ENCODE results near the gene FMNL1. TPM values are rescaled to one million over a fixed set of nuclear protein-coding genes. Genes with fewer than 3 reads are reported as not detected.
A peak's percentile ranks its signal among the peaks of the same experiment; 100 is the strongest.
"Not testable (repeated sequence)": the region's sequence is repeated elsewhere in the genome, so short reads cannot be mapped to it uniquely, and the experiment has no call there.

FMNL1 gene
- total RNA-seq, 3 donors from 2014 or later = 141 to 190 (median 158) TPM

- not testable (repeated sequence) for H3K4me3 Mint-ChIP-seq; H3K9me3 Mint-ChIP-seq; ATAC-seq; DNase-seq; H3K27me3 Mint-ChIP-seq (ENCODE audit: low read depth); H3K36me3 Mint-ChIP-seq (ENCODE audit: insufficient read depth)
- peaks cover 76% of the 10 kb centered on the region for H3K4me1 Mint-ChIP-seq (ENCODE audit: low read depth)
Measured at GRCh38 chr17:45253237-45253636, 31.6 kb downstream of the FMNL1 start.

- no peak for DNase-seq
- Mint-ChIP-seq H3K9me3 (no peaks in the 10 kb centered on the region), H3K36me3 (ENCODE audit: insufficient read depth) (peaks cover 10% of the 10 kb centered on the region), H3K27me3 (ENCODE audit: low read depth) (no peaks in the 10 kb centered on the region), H3K4me1 (ENCODE audit: low read depth) (peaks cover 70% of the 10 kb centered on the region), H3K4me3 (no peak overlapping the region)
- ATAC-seq = no peak
Measured at GRCh38 chr17:45253879-45254278, 32.2 kb downstream of the FMNL1 start.

GRCh38 chr17:45255358-45255757 lies 33.7 kb downstream of the FMNL1 start:
- Mint-ChIP-seq H3K4me1 (ENCODE audit: low read depth) (peaks cover 63% of the 10 kb centered on the region), H3K4me3 (no peak overlapping the region), H3K9me3 (no peaks in the 10 kb centered on the region), H3K36me3 (ENCODE audit: insufficient read depth) (peaks cover 7% of the 10 kb centered on the region), H3K27me3 (ENCODE audit: low read depth) (no peaks in the 10 kb centered on the region)
- no peak for ATAC-seq
- DNase-seq = no peak

GRCh38 chr17:45256114-45256966 lies 34.7 kb downstream of the FMNL1 start:
- Mint-ChIP-seq H3K27me3 (ENCODE audit: low read depth) (no peaks in the 10 kb centered on the region), H3K36me3 (ENCODE audit: insufficient read depth) (peaks cover 5% of the 10 kb centered on the region), H3K4me3 (no peak overlapping the region), H3K4me1 (ENCODE audit: low read depth) (peaks cover 63% of the 10 kb centered on the region), H3K9me3 (no peaks in the 10 kb centered on the region)
- DNase-seq = no peak
- peak; percentile 25 to 34 for ATAC-seq

- H3K36me3 Mint-ChIP-seq (ENCODE audit: insufficient read depth) = no peaks in the 10 kb centered on the region
- ATAC-seq (no peak), DNase-seq (no peak)
- peaks cover 63% of the 10 kb centered on the region for H3K4me1 Mint-ChIP-seq (ENCODE audit: low read depth)
- H3K4me3 Mint-ChIP-seq = no peak overlapping the region
- no peaks in the 10 kb centered on the region for H3K9me3 Mint-ChIP-seq
- H3K27me3 Mint-ChIP-seq (ENCODE audit: low read depth) = no peaks in the 10 kb centered on the region
Measured at GRCh38 chr17:45257115-45257514, 35.4 kb downstream of the FMNL1 start.

- H3K4me1 Mint-ChIP-seq (ENCODE audit: low read depth) = peaks cover 58% of the 10 kb centered on the region
- H3K9me3 Mint-ChIP-seq = no peaks in the 10 kb centered on the region
- DNase-seq (no peak), ATAC-seq (no peak)
- no peak overlapping the region for H3K4me3 Mint-ChIP-seq
- H3K27me3 Mint-ChIP-seq (ENCODE audit: low read depth) = no peaks in the 10 kb centered on the region
- no peaks in the 10 kb centered on the region for H3K36me3 Mint-ChIP-seq (ENCODE audit: insufficient read depth)
Measured at GRCh38 chr17:45258981-45259380, 37.3 kb downstream of the FMNL1 start.

GRCh38 chr17:45260204-45260783 lies 38.6 kb downstream of the FMNL1 start:
- DNase-seq = no peak
- H3K4me3 Mint-ChIP-seq = no peak overlapping the region
- peaks cover 50% of the 10 kb centered on the region for H3K4me1 Mint-ChIP-seq (ENCODE audit: low read depth)
- ATAC-seq = no peak
- no peaks in the 10 kb centered on the region for H3K36me3 Mint-ChIP-seq (ENCODE audit: insufficient read depth)
- no peaks in the 10 kb centered on the region for H3K9me3 Mint-ChIP-seq
- no peaks in the 10 kb centered on the region for H3K27me3 Mint-ChIP-seq (ENCODE audit: low read depth)

- H3K36me3 Mint-ChIP-seq (ENCODE audit: insufficient read depth) = peaks cover 4% of the 10 kb centered on the region
- ATAC-seq = peak; percentile 76 to 78
- H3K27me3 Mint-ChIP-seq (ENCODE audit: low read depth) = no peaks in the 10 kb centered on the region
- peak within 1 kb of the TSS; percentile 80 for H3K4me3 Mint-ChIP-seq
- peak; percentile 58 for DNase-seq
- peaks cover 38% of the 10 kb centered on the region for H3K4me1 Mint-ChIP-seq (ENCODE audit: low read depth)
- no peaks in the 10 kb centered on the region for H3K9me3 Mint-ChIP-seq
Measured at GRCh38 chr17:45261577-45262515, 40.2 kb downstream of the FMNL1 start, which contains the start of gene SPATA32. Gene SPATA32 (minus strand): TSS chr17:45262094. CDS start chr17:45262016, 78 bp downstream.

GRCh38 chr17:45262516-45263476 lies 41.1 kb downstream of the FMNL1 start:
- Mint-ChIP-seq H3K4me1 (ENCODE audit: low read depth) (peaks cover 29% of the 10 kb centered on the region), H3K4me3 (peak overlapping the region; percentile 80), H3K36me3 (ENCODE audit: insufficient read depth) (peaks cover 7% of the 10 kb centered on the region), H3K9me3 (no peaks in the 10 kb centered on the region), H3K27me3 (ENCODE audit: low read depth) (no peaks in the 10 kb centered on the region)
- no peak for DNase-seq
- peak in 1 of 2 donors; percentile 24 for ATAC-seq

- DNase-seq = no peak
Measured at GRCh38 chr17:45263477-45263860, 41.8 kb downstream of the FMNL1 start.

GRCh38 chr17:45264430-45264829 lies 42.7 kb downstream of the FMNL1 start:
- Mint-ChIP-seq H3K4me3 (no peak overlapping the region), H3K9me3 (no peaks in the 10 kb centered on the region), H3K36me3 (ENCODE audit: insufficient read depth) (peaks cover 19% of the 10 kb centered on the region), H3K4me1 (ENCODE audit: low read depth) (peaks cover 24% of the 10 kb centered on the region), H3K27me3 (ENCODE audit: low read depth) (no peaks in the 10 kb centered on the region)
- DNase-seq (no peak), ATAC-seq (no peak)

More at GRCh38 chr17:45263477-45263860, 41.8 kb downstream of the FMNL1 start:
- Mint-ChIP-seq H3K27me3 (ENCODE audit: low read depth) (no peaks in the 10 kb centered on the region), H3K4me3 (no peak overlapping the region), H3K4me1 (ENCODE audit: low read depth) (peaks cover 25% of the 10 kb centered on the region), H3K36me3 (ENCODE audit: insufficient read depth) (peaks cover 11% of the 10 kb centered on the region), H3K9me3 (no peaks in the 10 kb centered on the region)
- no peak for ATAC-seq

GRCh38 chr17:45264988-45265387 lies 43.3 kb downstream of the FMNL1 start:
- no peaks in the 10 kb centered on the region for H3K9me3 Mint-ChIP-seq
- peaks cover 28% of the 10 kb centered on the region for H3K4me1 Mint-ChIP-seq (ENCODE audit: low read depth)

GRCh38 chr17:45265821-45266220 lies 44.1 kb downstream of the FMNL1 start:
- no peak for DNase-seq
- Mint-ChIP-seq H3K36me3 (ENCODE audit: insufficient read depth) (peaks cover 19% of the 10 kb centered on the region), H3K4me3 (no peak overlapping the region), H3K4me1 (ENCODE audit: low read depth) (peaks cover 30% of the 10 kb centered on the region), H3K27me3 (ENCODE audit: low read depth) (no peaks in the 10 kb centered on the region), H3K9me3 (no peaks in the 10 kb centered on the region)
- ATAC-seq = no peak

More at GRCh38 chr17:45264988-45265387, 43.3 kb downstream of the FMNL1 start:
- no peaks in the 10 kb centered on the region for H3K27me3 Mint-ChIP-seq (ENCODE audit: low read depth)
- DNase-seq (no peak), ATAC-seq (no peak)
- H3K4me3 Mint-ChIP-seq = no peak overlapping the region
- H3K36me3 Mint-ChIP-seq (ENCODE audit: insufficient read depth) = peaks cover 19% of the 10 kb centered on the region
